ENCODE data around the gene AQP3. TPM values are rescaled to one million over a fixed set of nuclear protein-coding genes. Genes with fewer than 3 reads are reported as not detected.
A peak's percentile ranks its signal among the peaks of the same experiment; 100 is the strongest.

AQP3 gene
- total and polyA plus RNA-seq, 7 experiments from 2014 or later, result 53.3 to 252 (median 114) TPM

- Histone ChIP-seq H3K9me3 (ENCODE audit: control insufficient read depth in 2 of 3, low read length in 3 of 3) (no peaks in the 10 kb centered on the region), H3K36me3 (ENCODE audit: control insufficient read depth in 2 of 3, insufficient read depth in 3 of 3, low read length in 3 of 3) (peaks cover 0 to 39% (median 20%) of the 10 kb centered on the region in 3 experiments), H3K4me3 (ENCODE audit: low read length) (no peak overlapping the region), H3K4me1 (ENCODE audit: control insufficient read depth in 2 of 2, insufficient read depth in 2 of 2, low read length in 2 of 2) (peaks cover 17 to 26% of the 10 kb centered on the region in 2 donors), H3K27ac (ENCODE audit: low read depth, low read length) (no peak overlapping the region), H3K27me3 (ENCODE audit: control insufficient read depth in 2 of 2, insufficient read depth in 2 of 2, low read length in 2 of 2) (no peaks in the 10 kb centered on the region)
- intact Hi-C loops (cut with micrococcal nuclease), result no loop called here
- Mint-ChIP-seq H3K9me3 (peaks cover 0 to 2% (median 0%) of the 10 kb centered on the region in 11 donors), H3K27ac (peak overlapping the region in 2 of 9 donors; percentile 83 to 87), H3K4me3 (peak overlapping the region in 1 of 10 donors; percentile 20), H3K36me3 (peaks cover 0 to 38% (median 6%) of the 10 kb centered on the region in 5 donors), H3K27me3 (no peaks in the 10 kb centered on the region), H3K4me1 (peaks cover 23 to 72% (median 43%) of the 10 kb centered on the region in 7 donors)
- ATAC-seq (no peak), DNase-seq (no peak)
- CTCF ChIA-PET, result interaction anchor here (1.7 kb wide), 1 partner anchor 26 kb away, joined by 4 read pairs; no protein-coding TSS in a partner anchor
- POLR2A ChIA-PET, result interaction anchor here (0.7 to 1.4 kb wide), 2 partner anchors 9 to 46 kb away, joined by 3 to 4 read pairs; no protein-coding TSS in a partner anchor
These were observed 5.3 kb downstream of the AQP3 start for GRCh38 chr9:33442125-33442524.

- no peak overlapping the region for H3K4me3 Mint-ChIP-seq
- peaks cover 10 to 19% of the 10 kb centered on the region in 2 donors for H3K4me1 ChIP-seq (ENCODE audit: control insufficient read depth in 2 of 2, insufficient read depth in 2 of 2, low read length in 2 of 2)
- POLR2A ChIA-PET, result interaction anchor here (1.7 kb wide), 1 partner anchor 12 kb away, joined by 10 read pairs; no protein-coding TSS in a partner anchor
- H3K9me3 Mint-ChIP-seq, result peaks cover 0 to 2% (median 0%) of the 10 kb centered on the region in 11 donors
- intact Hi-C loops (cut with micrococcal nuclease), result no loop called here
- ATAC-seq (no peak), DNase-seq (no peak)
- H3K4me1 Mint-ChIP-seq, result peaks cover 12 to 71% (median 27%) of the 10 kb centered on the region in 7 donors
- no peak overlapping the region for H3K27ac ChIP-seq (ENCODE audit: low read depth, low read length)
- peaks cover 0 to 34% (median 6%) of the 10 kb centered on the region in 5 donors for H3K36me3 Mint-ChIP-seq
- H3K9me3 ChIP-seq (ENCODE audit: control insufficient read depth in 2 of 3, low read length in 3 of 3), result no peaks in the 10 kb centered on the region
- no peaks in the 10 kb centered on the region for H3K27me3 ChIP-seq (ENCODE audit: control insufficient read depth in 2 of 2, insufficient read depth in 2 of 2, low read length in 2 of 2)
- H3K36me3 ChIP-seq (ENCODE audit: control insufficient read depth in 2 of 3, insufficient read depth in 3 of 3, low read length in 3 of 3), result peaks cover 0 to 39% (median 20%) of the 10 kb centered on the region in 3 experiments
- H3K27ac Mint-ChIP-seq, result peak overlapping the region in 6 of 9 donors; percentile 19 to 66 (median 50)
- no peak overlapping the region for H3K4me3 ChIP-seq (ENCODE audit: low read length)
- CTCF ChIA-PET, result interaction anchor here (1.6 kb wide), 1 partner anchor 12 kb away, joined by 3 read pairs; no protein-coding TSS in a partner anchor
- no peaks in the 10 kb centered on the region for H3K27me3 Mint-ChIP-seq
These were observed 6.8 kb downstream of the AQP3 start for GRCh38 chr9:33440609-33441008.

- no peak for ATAC-seq
- Mint-ChIP-seq H3K4me1 (peaks cover 8 to 71% (median 23%) of the 10 kb centered on the region in 7 donors), H3K27me3 (no peaks in the 10 kb centered on the region), H3K9me3 (peaks cover 0 to 2% (median 0%) of the 10 kb centered on the region in 11 donors), H3K36me3 (peaks cover 0 to 34% (median 6%) of the 10 kb centered on the region in 5 donors), H3K4me3 (no peak overlapping the region), H3K27ac (peak overlapping the region in 6 of 9 donors; percentile 19 to 66 (median 45))
- DNase-seq, result no peak
- intact Hi-C loops (cut with micrococcal nuclease), result no loop called here
- Histone ChIP-seq H3K36me3 (ENCODE audit: control insufficient read depth in 2 of 3, insufficient read depth in 3 of 3, low read length in 3 of 3) (peaks cover 0 to 39% (median 20%) of the 10 kb centered on the region in 3 experiments), H3K4me3 (ENCODE audit: low read length) (no peak overlapping the region), H3K27ac (ENCODE audit: low read depth, low read length) (no peak overlapping the region), H3K27me3 (ENCODE audit: control insufficient read depth in 2 of 2, insufficient read depth in 2 of 2, low read length in 2 of 2) (no peaks in the 10 kb centered on the region), H3K9me3 (ENCODE audit: control insufficient read depth in 2 of 3, low read length in 3 of 3) (no peaks in the 10 kb centered on the region), H3K4me1 (ENCODE audit: control insufficient read depth in 2 of 2, insufficient read depth in 2 of 2, low read length in 2 of 2) (peaks cover 6 to 15% of the 10 kb centered on the region in 2 donors)
- CTCF ChIA-PET, result interaction anchor here (1.6 kb wide), 1 partner anchor 13 kb away, joined by 3 read pairs; no protein-coding TSS in a partner anchor
- POLR2A ChIA-PET, result interaction anchor here (0.8 to 1.7 kb wide), 3 partner anchors 10 to 25 kb away, joined by 3 to 10 read pairs (median 5); no protein-coding TSS in a partner anchor
These were observed 7.2 kb downstream of the AQP3 start for GRCh38 chr9:33440204-33440603.

GRCh38 chr9:33439731-33440130 lies 7.7 kb downstream of the AQP3 start:
- ATAC-seq, result no peak
- no peaks in the 10 kb centered on the region for H3K9me3 ChIP-seq (ENCODE audit: control insufficient read depth in 2 of 3, low read length in 3 of 3)
- intact Hi-C loops (cut with micrococcal nuclease), result no loop called here
- H3K4me1 ChIP-seq (ENCODE audit: control insufficient read depth in 2 of 2, insufficient read depth in 2 of 2, low read length in 2 of 2), result peaks cover 1 to 10% of the 10 kb centered on the region in 2 donors
- no peak for DNase-seq
- H3K4me3 ChIP-seq (ENCODE audit: low read length), result no peak overlapping the region
- ChIA-PET POLR2A (interaction anchor here (0.8 to 1.7 kb wide), 4 partner anchors 9 to 26 kb away, joined by 3 to 10 read pairs (median 4); no protein-coding TSS in a partner anchor), CTCF (interaction anchor here (1.6 kb wide), 1 partner anchor 13 kb away, joined by 3 read pairs; no protein-coding TSS in a partner anchor)
- H3K27ac ChIP-seq (ENCODE audit: low read depth, low read length), result no peak overlapping the region
- H3K36me3 ChIP-seq (ENCODE audit: control insufficient read depth in 2 of 3, insufficient read depth in 3 of 3, low read length in 3 of 3), result peaks cover 0 to 39% (median 20%) of the 10 kb centered on the region in 3 experiments
- H3K9me3 Mint-ChIP-seq, result no peaks in the 10 kb centered on the region
- no peaks in the 10 kb centered on the region for H3K27me3 Mint-ChIP-seq
- H3K36me3 Mint-ChIP-seq, result peaks cover 0 to 33% (median 6%) of the 10 kb centered on the region in 5 donors
- peaks cover 4 to 70% (median 19%) of the 10 kb centered on the region in 7 donors for H3K4me1 Mint-ChIP-seq
- H3K27me3 ChIP-seq (ENCODE audit: control insufficient read depth in 2 of 2, insufficient read depth in 2 of 2, low read length in 2 of 2), result no peaks in the 10 kb centered on the region
- peak overlapping the region in 4 of 9 donors; percentile 19 to 49 (median 35) for H3K27ac Mint-ChIP-seq
- H3K4me3 Mint-ChIP-seq, result no peak overlapping the region

GRCh38 chr9:33438926-33439680 lies 8.3 kb downstream of the AQP3 start:
- H3K36me3 ChIP-seq (ENCODE audit: control insufficient read depth in 2 of 3, insufficient read depth in 3 of 3, low read length in 3 of 3), result peaks cover 0 to 38% (median 19%) of the 10 kb centered on the region in 3 experiments
- peaks cover 0 to 7% of the 10 kb centered on the region in 2 donors for H3K4me1 ChIP-seq (ENCODE audit: control insufficient read depth in 2 of 2, insufficient read depth in 2 of 2, low read length in 2 of 2)
- CTCF ChIA-PET, result interaction anchor here (1.1 to 1.6 kb wide), 2 partner anchors 14 to 25 kb away, joined by 3 read pairs; no protein-coding TSS in a partner anchor
- DNase-seq, result no peak
- no peaks in the 10 kb centered on the region for H3K9me3 ChIP-seq (ENCODE audit: control insufficient read depth in 2 of 3, low read length in 3 of 3)
- Mint-ChIP-seq H3K9me3 (peaks cover 0 to 1% (median 0%) of the 10 kb centered on the region in 11 donors), H3K4me3 (no peak overlapping the region), H3K4me1 (peaks cover 0 to 69% (median 15%) of the 10 kb centered on the region in 7 donors), H3K27ac (peak overlapping the region in 4 of 9 donors; percentile 11 to 23 (median 16)), H3K36me3 (peaks cover 0 to 30% (median 6%) of the 10 kb centered on the region in 5 donors), H3K27me3 (no peaks in the 10 kb centered on the region)
- ATAC-seq, result no peak
- no peaks in the 10 kb centered on the region for H3K27me3 ChIP-seq (ENCODE audit: control insufficient read depth in 2 of 2, insufficient read depth in 2 of 2, low read length in 2 of 2)
- H3K4me3 ChIP-seq (ENCODE audit: low read length), result no peak overlapping the region
- no peak overlapping the region for H3K27ac ChIP-seq (ENCODE audit: low read depth, low read length)
- POLR2A ChIA-PET, result interaction anchor here (0.8 to 1.7 kb wide), 6 partner anchors 9 to 27 kb away, joined by 3 to 10 read pairs (median 4); no protein-coding TSS in a partner anchor
- intact Hi-C loops (cut with micrococcal nuclease), result loop anchor here in 1 of 2 donors (1.0 kb wide), 1 partner anchor 7 kb away; no protein-coding TSS in a partner anchor

DNA sequence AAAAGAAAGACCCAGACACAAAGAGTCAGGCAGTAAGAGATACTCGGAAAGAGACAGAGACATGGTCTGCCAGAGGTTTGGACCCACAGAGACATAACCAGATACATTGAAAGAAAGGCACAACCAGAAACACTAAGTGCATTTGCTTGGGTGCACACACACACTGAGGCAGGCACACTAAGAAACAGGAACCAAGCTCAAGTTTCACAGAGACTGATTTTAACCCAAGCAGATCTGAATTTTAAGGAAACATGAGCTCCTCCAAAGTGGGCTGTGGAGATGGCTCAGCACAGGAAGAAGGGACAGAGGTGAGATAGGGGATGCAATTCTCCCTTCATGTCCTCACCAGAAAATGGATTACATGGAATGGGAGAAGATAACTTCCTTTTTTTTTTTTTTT lies 9.5 kb downstream of the AQP3 start:
- peaks cover 0 to 26% (median 11%) of the 10 kb centered on the region in 3 experiments for H3K36me3 ChIP-seq (ENCODE audit: control insufficient read depth in 2 of 3, insufficient read depth in 3 of 3, low read length in 3 of 3)
- DNase-seq (no peak), ATAC-seq (no peak)
- ChIA-PET CTCF (interaction anchor here (1.3 to 1.9 kb wide), 2 partner anchors 9 to 22 kb away, joined by 5 to 7 read pairs; partner anchors contain the start of gene AQP3), POLR2A (interaction anchor here (0.6 to 1.4 kb wide), 4 partner anchors 10 to 414 kb away, joined by 3 to 4 read pairs (median 4); no protein-coding TSS in a partner anchor)
- no peak overlapping the region for H3K4me3 ChIP-seq (ENCODE audit: low read length)
- Mint-ChIP-seq H3K36me3 (peaks cover 0 to 23% (median 6%) of the 10 kb centered on the region in 5 donors), H3K27me3 (no peaks in the 10 kb centered on the region), H3K4me1 (peaks cover 0 to 66% (median 11%) of the 10 kb centered on the region in 7 donors), H3K9me3 (peaks cover 0 to 1% (median 0%) of the 10 kb centered on the region in 11 donors), H3K4me3 (peak overlapping the region in 1 of 10 donors; percentile 41), H3K27ac (peak overlapping the region; percentile 6 to 81 (median 70))
- H3K4me1 ChIP-seq (ENCODE audit: control insufficient read depth in 2 of 2, insufficient read depth in 2 of 2, low read length in 2 of 2), result no peaks in the 10 kb centered on the region
- no peak overlapping the region for H3K27ac ChIP-seq (ENCODE audit: low read depth, low read length)
- intact Hi-C loops (cut with micrococcal nuclease), result loop anchor here in 1 of 2 donors (1.0 kb wide), 1 partner anchor 8 kb away; no protein-coding TSS in a partner anchor
- H3K9me3 ChIP-seq (ENCODE audit: control insufficient read depth in 2 of 3, low read length in 3 of 3), result no peaks in the 10 kb centered on the region
- no peaks in the 10 kb centered on the region for H3K27me3 ChIP-seq (ENCODE audit: control insufficient read depth in 2 of 2, insufficient read depth in 2 of 2, low read length in 2 of 2)

All from naive thymus-derived CD4-positive, alpha-beta T cell (primary cell).